SIG-M5 treated with dmso at 0.1 percent for 504 hours (cell line): Measurements from ENCODE around the gene CIB4.

Experiments used
- DNase-seq: peaks from one replicate; lab custom pipeline; 2025; ENCODE audit not compliant: unreplicated experiment; lab: John Stamatoyannopoulos, UW

Gene CIB4

DNA sequence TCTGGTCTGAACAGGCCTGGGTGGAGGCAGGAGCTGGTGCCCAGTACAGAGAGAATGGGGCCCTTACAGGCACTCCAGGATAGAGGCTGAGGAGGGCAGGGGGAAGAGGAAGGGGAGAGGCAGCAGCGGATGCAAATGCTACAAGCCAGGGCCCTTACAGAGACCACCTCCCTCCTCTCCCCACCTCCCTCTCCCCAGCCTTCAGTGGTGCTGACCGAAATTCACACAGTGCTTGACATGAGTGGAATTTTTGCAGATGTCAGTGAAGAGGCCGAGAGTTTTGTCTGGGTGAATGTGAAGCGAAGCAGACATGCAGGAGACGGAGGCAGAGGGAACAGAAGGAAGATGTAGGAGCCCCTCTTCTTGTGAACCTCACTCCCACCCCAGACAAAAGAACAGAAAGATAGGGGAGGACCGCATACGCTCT, 31.9 kb downstream of the CIB4 start:
- DNase-seq = no peak

DNA sequence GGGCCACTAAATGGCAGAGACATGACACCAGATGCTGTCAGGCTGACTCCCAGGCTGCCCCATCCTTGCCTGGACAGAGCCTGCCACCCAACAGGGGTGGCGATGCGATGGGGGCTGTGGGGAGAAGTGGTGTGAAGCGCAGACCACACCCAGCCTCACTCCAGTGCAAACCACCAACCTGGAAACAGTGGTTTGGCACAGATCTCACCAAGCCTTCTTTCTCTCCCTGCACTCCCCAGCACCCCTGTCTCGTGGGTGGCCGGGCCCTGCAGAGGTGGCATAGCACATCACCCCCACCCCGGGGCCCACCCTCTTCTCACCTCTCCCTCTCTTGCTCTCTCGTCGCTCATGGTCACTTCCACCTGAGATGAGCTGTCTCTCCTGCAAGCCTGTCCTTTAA, 32.6 kb downstream of the CIB4 start:
- no peak for DNase-seq

DNA sequence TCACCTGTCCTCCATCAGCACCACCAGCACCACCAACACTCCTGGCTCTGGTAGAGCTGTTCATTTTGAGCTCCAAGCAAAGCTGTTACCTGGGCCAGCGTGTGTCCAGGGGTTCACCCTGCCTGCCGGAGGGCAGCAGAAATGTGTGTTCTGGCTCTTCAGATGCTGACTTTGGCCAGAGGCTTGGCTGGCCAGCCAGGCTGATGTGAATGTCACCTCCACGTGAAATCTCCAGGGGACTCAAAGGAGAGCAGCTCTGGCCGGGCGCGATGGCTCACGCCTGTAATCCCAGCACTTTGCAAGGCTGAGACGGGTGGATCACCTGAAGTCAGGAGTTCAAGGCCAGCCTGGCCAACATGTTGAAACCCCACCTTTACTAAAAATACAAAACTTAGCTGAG, 33.5 kb downstream of the CIB4 start:
- no peak for DNase-seq

DNA sequence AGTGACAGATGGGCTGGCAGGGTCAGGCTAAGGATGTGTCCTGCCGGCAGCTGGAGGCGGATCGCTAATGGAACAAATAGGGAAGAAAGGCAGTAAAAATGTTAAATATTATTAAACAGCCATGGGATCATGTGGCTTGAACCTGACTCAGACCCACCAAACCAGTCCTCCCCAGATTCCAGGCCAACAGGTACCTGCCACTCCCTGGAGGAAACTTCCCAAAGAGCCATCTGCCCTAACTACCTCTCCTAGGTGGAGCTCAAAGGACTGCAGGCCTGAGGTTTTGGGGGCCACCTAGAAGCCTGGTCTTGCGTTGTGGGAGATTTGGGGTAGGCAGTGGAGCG, 34.3 kb downstream of the CIB4 start:
- peak; percentile 34 for DNase-seq

DNA sequence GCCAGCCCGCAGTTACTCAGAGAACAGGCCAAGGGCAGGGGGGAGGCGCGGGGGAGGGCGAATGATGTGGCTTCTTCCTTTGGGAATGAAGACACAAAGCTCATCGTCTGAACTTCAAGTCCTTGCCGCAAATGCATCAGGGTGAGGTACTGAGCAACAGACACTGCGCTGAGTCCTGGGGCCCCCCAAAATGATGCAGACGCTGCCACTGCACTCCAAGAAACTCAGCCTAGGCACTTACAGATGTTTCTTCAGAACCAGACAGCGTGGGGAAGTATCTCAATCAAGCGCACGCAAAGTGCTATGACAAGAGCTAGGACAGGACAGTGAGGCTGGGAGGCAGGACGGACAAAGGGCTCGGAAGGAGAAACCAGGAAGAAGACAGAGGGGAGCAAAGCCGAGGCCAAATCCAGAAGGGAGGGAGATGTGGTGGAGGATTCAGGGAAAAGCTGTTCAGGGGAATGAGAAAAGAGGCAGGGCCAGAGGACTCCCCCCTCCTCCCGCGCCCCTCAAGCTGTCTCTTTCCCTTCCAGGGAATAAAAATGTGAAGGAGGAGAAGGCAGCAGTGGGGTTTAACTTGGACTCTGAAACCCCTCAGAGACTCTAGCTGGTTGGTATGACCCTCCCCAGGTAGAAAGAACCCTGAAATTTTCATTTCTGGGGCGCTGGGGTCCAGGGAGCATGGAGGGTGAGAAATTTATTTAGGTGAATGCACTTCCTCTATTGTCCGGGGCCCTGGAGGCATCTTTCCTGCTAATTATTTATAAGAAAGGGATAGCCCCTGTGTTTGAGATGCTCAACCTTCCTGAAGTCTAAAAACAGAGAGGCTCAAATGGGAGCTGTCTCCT, 34.9 kb downstream of the CIB4 start:
- DNase-seq = no peak

DNA sequence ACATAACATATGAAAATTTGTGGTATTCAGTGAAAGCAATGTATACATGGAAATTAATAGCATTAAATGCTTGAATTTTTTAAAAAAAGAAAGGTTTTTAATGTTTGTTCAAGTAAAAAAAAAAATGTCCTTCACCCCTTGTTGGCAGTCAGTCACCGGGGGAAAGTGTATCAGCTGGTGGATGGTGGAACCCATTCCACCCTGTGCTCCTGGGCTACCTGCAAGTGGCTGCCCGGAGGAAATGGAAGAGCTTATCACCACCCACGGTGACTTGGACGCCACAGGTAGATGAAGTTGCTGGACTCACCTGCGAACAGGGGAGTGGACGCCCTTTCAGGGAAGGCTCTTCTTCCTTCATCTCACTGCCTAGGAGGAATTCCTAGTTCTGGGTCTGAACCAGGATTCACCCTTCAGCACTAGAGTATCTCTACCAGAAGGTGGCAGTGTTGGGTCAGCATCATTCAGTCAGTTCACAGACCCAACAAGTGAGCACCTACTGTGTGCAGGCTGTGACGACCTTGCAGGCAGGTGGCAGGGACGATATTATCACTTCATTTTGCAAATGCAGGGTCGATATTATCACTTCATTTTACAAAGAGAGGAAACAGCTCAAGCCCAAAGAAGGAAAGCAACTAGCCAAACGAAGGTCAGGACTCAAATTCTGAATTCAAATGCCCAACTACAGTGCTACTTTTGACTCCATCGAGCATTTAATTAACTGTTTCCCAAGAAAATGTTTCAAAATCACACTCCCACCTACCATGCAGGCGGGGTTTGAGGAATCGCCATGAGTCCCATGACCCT, 35.8 kb downstream of the CIB4 start:
- DNase-seq = peak; percentile 55

DNA sequence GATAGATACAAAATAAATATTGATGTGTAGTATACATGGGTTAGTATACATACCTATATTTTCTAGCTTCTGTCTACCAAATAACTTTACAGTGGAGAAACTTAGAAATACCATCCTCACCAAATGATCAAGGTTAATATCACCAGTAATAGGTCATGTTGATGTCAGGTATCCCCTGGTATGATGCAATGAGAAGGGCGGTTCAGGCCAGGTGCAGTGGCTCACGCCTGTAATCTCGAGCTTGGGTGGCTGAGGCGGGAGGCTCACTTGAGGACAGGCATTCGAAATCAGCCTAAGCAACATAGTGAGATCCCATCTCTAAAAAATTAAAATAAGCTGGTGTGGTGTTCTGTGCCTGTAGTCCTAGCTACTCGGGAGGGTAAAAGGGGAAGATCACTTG, 38.6 kb downstream of the CIB4 start:
- DNase-seq = no peak

DNA sequence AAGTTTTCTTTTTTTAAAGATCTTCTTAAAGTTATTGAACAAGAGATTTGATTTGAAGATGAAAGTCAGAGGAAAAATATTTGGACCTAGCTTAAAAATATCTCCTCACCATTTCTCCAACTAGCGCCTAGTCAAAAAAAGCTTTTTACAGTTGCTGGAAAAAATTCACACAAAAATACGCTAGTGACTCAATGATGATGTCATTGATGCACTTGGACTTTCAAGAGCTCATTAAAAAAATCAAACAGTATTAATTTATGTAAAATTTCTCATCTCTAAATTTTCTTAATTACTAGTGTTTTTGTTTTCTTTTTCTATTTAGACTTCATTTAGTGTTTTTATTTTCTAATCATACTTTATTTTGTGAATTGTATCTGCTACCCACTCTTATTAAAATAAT, 41.8 kb downstream of the CIB4 start:
- no peak for DNase-seq

DNA sequence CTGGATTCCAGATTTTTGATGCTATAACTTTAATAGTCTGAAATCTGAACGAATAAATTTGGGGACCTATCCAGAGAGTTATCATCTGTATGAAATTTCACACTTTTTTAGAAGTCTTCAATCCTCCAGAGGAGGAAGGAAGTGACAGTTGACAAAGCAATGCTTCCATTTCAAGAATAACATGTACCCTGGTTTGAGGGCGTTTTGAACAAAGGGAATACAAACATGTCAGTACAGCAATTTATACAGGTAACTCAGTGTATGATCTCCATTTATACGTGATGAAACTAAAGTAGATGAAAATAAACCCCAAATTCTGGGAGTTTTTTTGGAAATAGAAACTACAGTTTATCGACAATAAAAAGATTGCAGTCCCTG, 42.2 kb downstream of the CIB4 start:
- no peak for DNase-seq

DNA sequence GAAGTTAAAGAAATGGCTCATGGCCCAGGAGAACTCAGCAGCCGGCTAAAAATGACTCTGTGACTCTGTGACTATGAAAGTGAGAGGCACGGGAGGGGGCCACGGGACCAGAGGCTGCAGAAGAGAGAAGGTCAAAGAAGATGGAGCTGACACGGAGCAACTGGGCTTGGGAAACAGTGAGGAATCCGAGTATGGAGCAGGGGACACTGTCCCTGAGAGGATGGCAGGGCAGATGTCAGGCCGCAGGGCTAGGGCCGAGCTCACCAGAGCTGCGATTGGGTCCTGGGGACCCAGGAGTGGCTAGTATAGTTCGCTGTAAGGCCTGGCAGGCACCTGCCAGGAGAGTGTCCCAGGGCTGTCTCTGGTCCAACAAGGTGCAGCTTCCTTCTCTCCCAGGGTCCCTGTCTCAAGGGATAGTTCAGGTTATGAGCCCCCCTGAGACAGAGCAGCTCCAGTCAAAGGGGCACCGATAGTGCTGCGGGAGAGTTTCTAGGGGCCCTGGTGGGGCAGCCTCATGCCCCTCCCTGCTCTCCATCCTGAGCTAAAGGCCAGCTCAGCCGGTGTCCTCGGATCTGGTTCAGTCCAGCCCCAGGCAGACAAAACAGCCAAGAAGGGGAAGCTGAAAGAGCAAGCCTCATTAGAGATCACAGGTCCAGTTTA, 42.7 kb downstream of the CIB4 start:
- DNase-seq = no peak

DNA sequence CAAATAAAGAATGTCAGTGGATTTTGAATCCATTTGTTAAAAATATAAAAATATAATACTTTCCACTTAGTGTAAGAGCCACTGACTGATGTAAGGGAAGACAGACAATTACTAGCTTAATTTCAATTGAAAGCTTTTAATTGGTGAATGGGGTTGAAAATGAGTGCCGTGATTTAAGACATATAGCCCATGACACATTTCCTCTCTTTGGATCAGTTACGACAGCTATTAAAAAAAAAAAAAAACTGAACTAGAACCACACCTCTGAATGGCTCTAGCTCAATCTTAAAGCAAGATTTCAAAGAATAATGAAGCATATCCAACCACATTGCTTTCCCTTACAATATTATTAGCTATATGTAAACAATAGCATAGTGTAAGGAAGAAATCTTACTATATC, 44.0 kb downstream of the CIB4 start:
- no peak for DNase-seq

DNA sequence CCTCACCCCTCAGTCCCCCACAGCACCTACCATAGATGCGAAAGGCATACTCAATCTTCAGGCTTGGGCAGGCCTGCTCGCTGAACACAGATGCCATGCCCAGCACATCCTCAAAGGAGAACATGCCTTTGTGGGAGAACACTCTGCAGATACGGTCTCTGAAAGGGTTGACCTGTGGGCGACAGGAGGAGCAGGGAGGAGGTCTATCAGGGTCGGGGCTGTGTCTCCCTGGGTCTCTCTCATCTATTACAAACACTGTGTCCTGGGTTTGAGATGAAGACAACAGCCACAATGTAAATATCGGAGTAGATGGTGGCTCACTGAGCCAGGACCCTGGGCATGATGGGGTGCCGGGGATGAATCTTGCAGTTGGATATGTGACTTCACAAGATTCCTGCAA, 46.0 kb downstream of the CIB4 start:
- DNase-seq = no peak

DNA sequence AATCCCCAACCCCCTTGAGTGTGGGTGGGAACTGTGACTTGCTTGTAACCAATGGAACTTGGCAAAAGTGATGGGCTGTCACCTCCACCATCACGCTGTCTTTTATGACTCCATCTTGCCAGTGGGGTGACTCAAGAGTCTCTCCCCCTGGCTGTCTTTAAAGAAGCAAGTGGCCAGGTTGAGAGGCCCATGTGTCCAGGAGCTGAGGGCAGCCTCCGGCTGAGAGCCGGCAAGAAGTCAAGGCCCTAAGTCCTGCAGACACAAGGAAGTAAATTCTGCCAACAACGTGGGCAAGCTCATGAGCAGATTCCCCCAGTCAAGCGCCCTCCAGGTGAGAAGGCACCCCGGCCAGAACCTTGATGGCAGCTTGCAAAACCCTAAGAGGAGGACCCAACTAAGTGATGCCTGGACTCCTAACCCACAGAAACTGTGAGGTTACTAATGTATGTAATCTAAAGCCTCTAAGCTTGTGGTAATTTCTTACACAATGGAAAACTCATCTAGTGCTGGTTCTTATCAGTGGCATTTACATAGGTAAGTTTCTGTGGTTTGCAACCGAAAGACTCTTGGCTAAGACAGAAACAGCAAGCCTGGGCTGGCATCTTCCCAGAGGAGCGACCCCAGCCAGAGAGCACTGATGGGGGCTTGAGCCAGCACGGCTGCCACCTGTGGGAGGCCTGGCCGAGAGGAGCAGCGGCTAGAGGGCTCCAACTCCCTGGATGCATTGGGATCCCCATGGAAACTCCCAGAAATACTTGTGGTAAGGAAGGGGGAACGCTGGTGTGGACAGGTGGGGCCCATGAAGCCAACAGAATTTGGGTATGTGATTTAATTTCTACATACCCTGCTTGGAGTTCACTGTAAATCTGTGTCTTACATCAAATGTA, 49.3 kb downstream of the CIB4 start:
- DNase-seq = no peak

DNA sequence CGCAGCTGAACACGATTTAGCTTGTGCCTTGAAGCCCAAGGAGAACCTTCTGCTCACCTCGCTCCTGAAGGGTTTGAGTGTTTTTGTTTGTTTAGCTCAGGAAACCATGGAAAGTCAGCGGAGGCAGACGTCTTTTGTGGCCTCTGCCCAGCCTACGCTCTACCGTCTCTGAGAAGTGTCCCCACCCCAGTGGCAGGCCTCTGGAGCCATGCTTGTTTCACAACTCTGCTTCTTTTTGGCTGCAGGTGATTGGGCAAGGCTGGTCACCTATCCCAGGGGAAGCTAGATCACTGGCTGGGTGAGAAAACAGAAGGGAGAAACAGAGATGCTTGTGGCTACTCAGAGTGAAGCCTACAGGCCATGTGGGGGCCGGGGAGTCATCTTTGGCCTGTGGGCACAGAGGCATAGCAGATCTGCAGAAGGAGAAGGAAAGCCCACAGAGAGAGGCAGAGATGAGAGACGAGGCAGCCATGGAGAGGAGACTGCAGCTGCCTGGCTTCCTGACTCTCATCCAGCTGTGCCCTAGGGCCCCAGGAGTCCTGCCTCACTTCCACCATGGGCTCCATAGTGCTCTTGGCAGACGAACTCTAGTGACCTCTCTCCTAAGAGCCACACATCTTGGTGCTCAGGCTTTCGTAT, 50.1 kb downstream of the CIB4 start:
- DNase-seq = no peak

DNA sequence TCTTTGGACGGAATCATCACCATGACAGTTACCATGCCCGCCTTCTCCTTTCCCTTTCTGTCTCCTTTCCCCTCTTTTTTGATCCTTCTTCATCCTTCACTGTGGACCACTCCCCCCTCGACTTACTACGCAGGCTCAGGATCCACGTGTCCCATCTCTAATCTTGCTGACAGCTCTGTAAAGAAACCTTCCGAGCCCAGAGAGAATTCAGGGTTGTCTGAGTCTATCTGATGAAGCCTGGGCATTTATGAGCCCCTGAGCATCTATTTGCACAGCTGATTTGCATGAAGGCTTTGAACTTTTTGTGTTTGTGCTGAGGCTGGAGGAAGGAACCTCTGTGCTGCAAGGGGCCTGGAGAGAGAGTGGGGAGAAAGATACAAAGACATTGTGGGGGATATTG, 50.7 kb downstream of the CIB4 start:
- no peak for DNase-seq

DNA sequence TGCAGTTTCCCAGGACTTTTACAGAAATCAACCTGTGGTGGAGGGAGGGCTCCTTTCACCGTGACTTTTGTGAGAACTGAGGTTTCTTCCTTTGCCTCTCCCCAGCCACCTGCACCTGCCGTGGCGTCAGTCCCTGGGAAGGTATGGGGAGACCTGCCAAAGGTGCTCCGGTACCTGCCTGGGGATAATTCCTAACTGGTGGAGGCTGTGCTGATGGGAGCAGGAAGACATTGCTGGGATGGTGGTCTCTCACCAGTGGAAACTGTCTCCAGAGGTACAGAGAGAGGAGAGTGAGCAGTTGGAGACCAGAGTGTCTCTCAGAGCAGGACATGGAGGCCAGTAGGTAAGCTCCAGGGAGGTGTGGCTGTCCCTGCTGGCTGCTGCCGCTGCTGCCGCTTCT, 52.6 kb downstream of the CIB4 start:
- no peak for DNase-seq

DNA sequence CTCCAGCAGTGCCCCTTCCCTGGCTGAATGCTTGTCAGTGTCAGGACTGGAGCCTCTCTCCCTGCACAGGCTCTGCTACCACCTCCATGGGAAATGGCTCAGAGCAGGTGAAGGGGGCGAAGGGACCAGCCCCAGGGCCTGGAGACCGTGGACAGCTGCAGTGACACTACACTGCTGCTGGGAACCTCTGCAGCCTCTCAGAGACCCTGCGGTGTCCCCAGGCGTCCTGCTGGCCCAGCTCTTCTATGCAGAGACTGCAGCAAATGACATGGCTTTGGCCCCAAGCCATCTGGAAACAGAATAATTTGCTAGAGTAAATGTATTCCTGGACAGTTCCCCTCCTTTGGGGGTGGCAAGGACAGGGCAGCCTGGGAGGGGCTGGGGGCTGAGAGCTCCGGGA, 53.2 kb downstream of the CIB4 start:
- DNase-seq = no peak

DNA sequence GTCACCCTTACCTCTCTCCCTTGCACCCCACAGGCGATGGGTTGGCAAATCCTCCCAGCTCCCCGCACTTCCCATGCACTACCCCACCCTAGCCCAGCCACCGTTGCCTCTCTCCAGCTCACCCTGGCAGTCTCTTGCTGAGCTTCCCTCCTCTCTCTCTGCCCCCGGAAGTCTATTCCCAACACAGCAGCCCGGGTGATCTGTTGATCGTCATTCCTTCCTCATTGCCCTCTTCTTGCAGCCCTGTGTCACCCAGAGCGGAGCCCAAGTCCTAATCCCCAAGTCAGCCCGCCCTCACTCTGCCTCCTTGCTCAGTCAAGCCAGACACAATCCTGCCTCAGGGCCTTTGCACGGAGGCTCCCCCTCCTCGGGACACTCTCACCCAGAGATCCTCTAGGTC, 55.2 kb downstream of the CIB4 start:
- DNase-seq = no peak

DNA sequence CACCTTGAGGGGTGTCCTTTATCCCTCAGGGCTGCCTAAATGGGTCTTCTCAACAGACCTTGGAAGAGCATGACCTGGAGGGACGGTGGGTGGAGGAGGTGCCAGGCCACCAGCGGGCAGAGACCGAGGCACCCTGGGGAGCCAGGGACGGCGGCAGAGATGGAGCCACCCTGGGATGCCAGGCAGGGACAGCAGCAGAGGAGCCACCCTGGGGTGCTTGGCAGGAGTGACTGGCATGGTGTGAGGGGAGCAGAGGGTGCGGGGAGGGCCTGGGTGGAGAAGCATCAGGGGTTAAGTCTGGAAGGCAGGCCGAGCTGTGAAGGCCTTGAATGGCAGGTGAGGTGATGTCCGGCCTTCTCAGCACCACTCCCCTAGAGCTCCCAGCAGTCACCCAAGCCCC, 56.1 kb downstream of the CIB4 start:
- no peak for DNase-seq

DNA sequence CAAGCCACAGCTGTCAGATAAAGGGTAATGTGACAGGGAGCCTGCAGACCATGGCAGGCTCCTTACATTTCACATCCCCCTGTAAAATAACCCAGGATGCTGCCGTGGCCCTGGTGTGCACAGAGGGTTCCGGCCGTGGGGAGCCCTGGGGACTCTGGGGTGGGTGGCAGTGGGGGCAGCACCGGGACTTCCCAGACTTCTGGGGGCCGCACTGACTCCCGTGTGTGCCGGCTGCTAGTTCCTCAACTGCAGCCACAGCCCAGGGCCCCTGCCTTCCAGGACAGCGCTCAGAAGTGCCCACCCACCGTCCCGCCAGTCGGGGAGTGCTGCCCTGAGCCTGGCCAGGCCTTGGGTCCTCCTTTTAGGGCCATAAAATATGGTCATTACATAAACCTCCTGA, 56.5 kb downstream of the CIB4 start:
- DNase-seq = no peak

DNA sequence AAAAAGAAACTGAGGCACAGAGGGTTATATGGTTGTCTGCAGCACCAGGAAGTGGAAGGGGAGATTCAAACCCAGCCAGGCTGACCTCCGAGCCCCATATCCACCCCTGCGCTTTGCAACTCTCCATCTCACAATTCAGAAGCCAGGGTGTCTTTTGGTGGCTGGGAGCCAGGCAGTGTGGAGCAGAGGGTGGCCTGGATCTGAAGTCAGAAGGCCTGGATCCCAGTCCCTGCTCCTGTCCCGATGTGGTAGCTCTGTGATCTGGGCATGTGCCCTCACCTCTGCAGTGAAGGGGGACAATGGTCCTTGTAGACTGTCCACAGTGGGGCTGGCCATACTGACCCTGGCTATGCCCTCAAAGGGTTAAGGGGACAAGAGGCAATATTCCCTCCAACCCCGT, 57.0 kb downstream of the CIB4 start:
- no peak for DNase-seq
